Loucy (cell line): ENCODE results near the gene CDK5.
A peak's percentile ranks its signal among the peaks of the same experiment; 100 is the strongest.

Experiments used
- H2AFZ ChIP-seq: fragments of 200-600 bp; sonication (generic); 2 replicates; pipeline ENCODE4 v1.6.0; 2016; ENCODE audit warnings: antibody characterized with exemption, mild to moderate bottlenecking, low read length, moderate library complexity
- H3F3A ChIP-seq: fragments of 200-600 bp; 2 replicates; pipeline ENCODE4 v1.6.0; 2016; ENCODE audit warnings: antibody characterized with exemption, low read depth, mild to moderate bottlenecking
- H3K27me3 ChIP-seq: fragments of 200-600 bp; sonication (generic); 2 replicates; pipeline ENCODE4 v1.6.1; 2014; ENCODE audit warnings: low read length, mild to moderate bottlenecking; ENCODE audit not compliant: insufficient read depth, poor library complexity, severe bottlenecking
- H3K36me3 ChIP-seq: fragments of 200-600 bp; sonication (generic); 2 replicates; pipeline ENCODE4 v1.6.1; 2016; ENCODE audit warnings: low read length; ENCODE audit not compliant: insufficient read depth
- H3K4me1 ChIP-seq: fragments of 200-600 bp; sonication (generic); 2 replicates; pipeline ENCODE4 v1.5.1; 2014; ENCODE audit warnings: low read length, mild to moderate bottlenecking; ENCODE audit not compliant: insufficient read depth, poor library complexity, severe bottlenecking
- H3K4me2 ChIP-seq: fragments of 200-600 bp; sonication (generic); 2 replicates; pipeline ENCODE4 v1.6.0; 2014; ENCODE audit warnings: antibody characterized with exemption, low read length, low read depth, mild to moderate bottlenecking; ENCODE audit not compliant: poor library complexity, severe bottlenecking
- H3K4me3 ChIP-seq: fragments of 200-600 bp; sonication (generic); 2 replicates; pipeline ENCODE4 v1.5.1; 2014; ENCODE audit warnings: low read length, mild to moderate bottlenecking, mixed read lengths; ENCODE audit not compliant: poor library complexity, severe bottlenecking
- H3K79me2 ChIP-seq: fragments of 200-600 bp; sonication (generic); 2 replicates; pipeline ENCODE4 v1.6.1; 2014; ENCODE audit warnings: low read length; ENCODE audit not compliant: insufficient read depth
- H3K9ac ChIP-seq: fragments of 200-600 bp; sonication (generic); 2 replicates; pipeline ENCODE4 v1.6.0; 2014; ENCODE audit warnings: mild to moderate bottlenecking, low read depth, low read length, moderate library complexity; ENCODE audit not compliant: poor library complexity, severe bottlenecking
- H3K9me2 ChIP-seq: fragments of 200-600 bp; sonication (generic); replicated peaks from 2 replicates; pipeline ENCODE4 v1.6.1; 2016; ENCODE audit warnings: low read depth, low read length, mixed read lengths
- H3K9me3 ChIP-seq: fragments of 200-600 bp; sonication (generic); 2 replicates; pipeline ENCODE4 v1.6.1; 2014; ENCODE audit warnings: mild to moderate bottlenecking, antibody characterized with exemption, low read length, low read depth; ENCODE audit not compliant: insufficient read depth
- H4K20me1 ChIP-seq: fragments of 200-600 bp; sonication (generic); 2 replicates; pipeline ENCODE4 v1.6.0; 2014; ENCODE audit warnings: antibody characterized with exemption, low read length, mild to moderate bottlenecking; ENCODE audit not compliant: insufficient read depth, poor library complexity, severe bottlenecking
- CTCF ChIP-seq: fragments of 200-600 bp; sonication (generic); conservative IDR thresholded peaks from 2 replicates; pipeline ENCODE4 v1.5.1; 2014; ENCODE audit warnings: mild to moderate bottlenecking, antibody characterized with exemption, low read length
- EZH2phosphoT487 ChIP-seq: fragments of 200-600 bp; IDR thresholded peaks from 2 replicates; pipeline ENCODE4 v1.6.1; 2018; ENCODE audit warnings: antibody characterized with exemption, mild to moderate bottlenecking, moderate library complexity, borderline replicate concordance

The CDK5 gene

DNA sequence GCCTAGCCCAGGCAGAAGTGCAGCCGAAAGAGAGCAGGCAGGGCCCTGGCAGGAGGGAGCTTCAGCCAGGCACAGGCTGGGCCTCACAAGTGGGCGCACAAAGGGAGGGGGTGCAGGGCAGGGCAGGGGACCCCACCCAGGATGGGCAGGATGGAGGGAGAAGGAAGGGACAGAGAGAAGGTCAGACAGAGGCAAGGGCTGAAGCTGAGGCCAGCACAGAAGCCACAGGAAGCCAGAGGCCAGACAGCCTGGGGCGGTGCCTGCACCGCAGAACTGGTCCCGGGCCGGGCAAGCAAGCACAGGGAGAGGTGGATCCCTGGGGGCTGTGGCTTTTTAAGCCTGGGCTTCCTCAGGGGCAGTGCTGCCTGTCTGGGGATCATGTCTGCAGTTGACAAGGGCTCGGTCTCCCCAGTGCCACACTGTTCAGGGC lies 50.2 kb downstream of the CDK5 start:
- peak overlapping the region; percentile 82 for H3K4me2 ChIP-seq
- no peaks in the 10 kb centered on the region for H3K9me2 ChIP-seq
- TF ChIP-seq EZH2phosphoT487, result no peak
- TF ChIP-seq CTCF, result no peak
- no peaks in the 10 kb centered on the region for H3K9me3 ChIP-seq
- H3K27me3 ChIP-seq, result no peaks in the 10 kb centered on the region
- peak overlapping the region; percentile 65 for H3K9ac ChIP-seq
- H3K4me3 ChIP-seq, result peak overlapping the region; percentile 74
- no peaks in the 10 kb centered on the region for H4K20me1 ChIP-seq
- peaks cover 35% of the 10 kb centered on the region for H3K4me1 ChIP-seq
- no peak overlapping the region for H2AFZ ChIP-seq
- no peaks in the 10 kb centered on the region for H3K36me3 ChIP-seq
- no peaks in the 10 kb centered on the region for H3K79me2 ChIP-seq
- no peaks in the 10 kb centered on the region for H3F3A ChIP-seq

DNA sequence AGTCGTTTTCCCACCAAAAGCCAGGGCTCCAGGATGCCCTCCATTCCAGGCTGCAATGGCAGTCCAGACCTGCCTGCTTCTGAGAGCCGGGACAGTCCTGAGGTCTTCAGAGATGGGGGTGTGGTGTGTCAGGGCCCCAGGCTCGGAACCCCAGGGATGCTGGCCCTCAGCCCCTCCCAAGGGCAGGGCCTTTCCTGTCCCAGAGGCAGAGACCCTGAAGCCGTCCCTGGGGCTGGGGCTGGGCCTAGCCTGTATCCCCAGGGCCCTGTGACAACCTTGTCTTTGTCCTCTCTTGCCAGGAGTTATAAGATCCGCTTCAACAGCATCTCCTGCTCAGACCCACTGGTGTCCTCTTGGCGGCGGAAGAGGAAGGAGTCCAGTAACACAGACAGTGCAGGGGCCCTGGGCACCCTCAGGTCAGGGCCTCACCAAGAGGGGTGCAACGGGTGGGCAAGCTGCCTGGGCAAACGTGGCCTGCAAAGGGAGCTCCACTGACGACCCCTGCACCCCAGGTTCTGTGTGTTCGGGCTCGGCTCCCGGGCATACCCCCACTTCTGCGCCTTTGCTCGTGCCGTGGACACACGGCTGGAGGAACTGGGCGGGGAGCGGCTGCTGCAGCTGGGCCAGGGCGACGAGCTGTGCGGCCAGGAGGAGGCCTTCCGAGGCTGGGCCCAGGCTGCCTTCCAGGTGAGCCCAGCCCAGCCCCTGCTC lies 51.0 kb downstream of the CDK5 start:
- Histone ChIP-seq H3K9ac (no peak overlapping the region), H3K4me3 (no peak overlapping the region), H3K4me2 (no peak overlapping the region)

DNA sequence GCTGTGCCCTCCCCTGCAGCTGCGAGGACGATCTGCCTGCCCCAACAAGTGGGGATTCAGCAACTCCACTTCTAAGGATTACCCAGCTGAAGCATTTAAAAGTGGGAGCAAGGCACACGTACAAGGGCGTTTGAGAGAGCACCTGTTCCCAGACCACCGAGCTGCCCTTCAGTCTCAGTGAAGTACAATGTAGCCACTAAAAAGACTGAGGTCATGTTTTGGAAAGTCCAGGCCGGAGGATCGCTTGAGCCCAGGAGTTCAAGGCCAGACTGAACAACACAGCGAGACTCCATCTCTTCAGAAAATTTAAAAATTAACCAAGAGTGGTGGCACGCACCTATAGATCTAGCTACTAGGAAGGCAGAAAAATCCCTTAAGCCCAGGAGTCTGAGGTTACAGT lies 52.1 kb downstream of the CDK5 start:
- Histone ChIP-seq H3K4me2 (no peak overlapping the region), H2AFZ (no peak overlapping the region), H3K9me3 (no peaks in the 10 kb centered on the region)

More for the DNA sequence above, 51.0 kb downstream of the CDK5 start:
- no peaks in the 10 kb centered on the region for H4K20me1 ChIP-seq
- no peak for TF ChIP-seq CTCF
- no peak for TF ChIP-seq EZH2phosphoT487
- H3K36me3 ChIP-seq, result no peaks in the 10 kb centered on the region
- H2AFZ ChIP-seq, result no peak overlapping the region
- H3K79me2 ChIP-seq, result no peaks in the 10 kb centered on the region
- H3K9me3 ChIP-seq, result no peaks in the 10 kb centered on the region
- peaks cover 33% of the 10 kb centered on the region for H3K4me1 ChIP-seq
- H3K27me3 ChIP-seq, result no peaks in the 10 kb centered on the region
- no peaks in the 10 kb centered on the region for H3K9me2 ChIP-seq
- no peaks in the 10 kb centered on the region for H3F3A ChIP-seq

More for the DNA sequence above, 52.1 kb downstream of the CDK5 start:
- no peak overlapping the region for H3K4me3 ChIP-seq
- no peaks in the 10 kb centered on the region for H3K9me2 ChIP-seq
- H3K4me1 ChIP-seq, result peaks cover 32% of the 10 kb centered on the region
- no peaks in the 10 kb centered on the region for H3K79me2 ChIP-seq
- no peaks in the 10 kb centered on the region for H4K20me1 ChIP-seq
- no peaks in the 10 kb centered on the region for H3K36me3 ChIP-seq
- no peaks in the 10 kb centered on the region for H3K27me3 ChIP-seq
- no peaks in the 10 kb centered on the region for H3F3A ChIP-seq
- H3K9ac ChIP-seq, result no peak overlapping the region
- TF ChIP-seq CTCF (no peak), EZH2phosphoT487 (no peak)
